GM21381 (cell line): ENCODE results near the gene TACR1.
"Not testable (repeated sequence)": the region's sequence is repeated elsewhere in the genome, so short reads cannot be mapped to it uniquely, and the experiment has no call there.

Experiments
- ATAC-seq: cut with Tn5 transposase; IDR thresholded peaks from one replicate; pipeline ENCODE4 v1.9.1; 2021; ENCODE audit warnings: mild to moderate bottlenecking, moderate library complexity; ENCODE audit not compliant: unreplicated experiment

The TACR1 gene

DNA sequence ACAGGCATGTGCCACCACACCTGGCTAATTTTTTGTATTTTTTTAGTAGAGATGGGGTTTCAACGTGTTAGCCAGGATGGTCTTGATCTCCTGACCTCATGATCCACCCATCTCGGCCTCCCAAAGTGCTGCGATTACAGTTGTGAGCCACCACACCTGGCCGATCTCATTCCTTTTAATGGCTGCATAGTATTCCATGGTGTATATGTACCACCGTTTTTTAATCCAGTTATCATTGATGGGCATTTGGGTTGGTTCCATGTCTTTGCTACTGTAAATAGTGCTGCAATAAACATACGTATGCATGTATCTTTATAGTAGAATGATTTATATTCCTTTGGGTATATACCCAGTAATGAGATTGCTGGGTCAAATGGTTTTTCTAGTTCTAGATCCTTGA is 51.4 kb downstream of the TACR1 start:
- not testable (repeated sequence) for ATAC-seq

DNA sequence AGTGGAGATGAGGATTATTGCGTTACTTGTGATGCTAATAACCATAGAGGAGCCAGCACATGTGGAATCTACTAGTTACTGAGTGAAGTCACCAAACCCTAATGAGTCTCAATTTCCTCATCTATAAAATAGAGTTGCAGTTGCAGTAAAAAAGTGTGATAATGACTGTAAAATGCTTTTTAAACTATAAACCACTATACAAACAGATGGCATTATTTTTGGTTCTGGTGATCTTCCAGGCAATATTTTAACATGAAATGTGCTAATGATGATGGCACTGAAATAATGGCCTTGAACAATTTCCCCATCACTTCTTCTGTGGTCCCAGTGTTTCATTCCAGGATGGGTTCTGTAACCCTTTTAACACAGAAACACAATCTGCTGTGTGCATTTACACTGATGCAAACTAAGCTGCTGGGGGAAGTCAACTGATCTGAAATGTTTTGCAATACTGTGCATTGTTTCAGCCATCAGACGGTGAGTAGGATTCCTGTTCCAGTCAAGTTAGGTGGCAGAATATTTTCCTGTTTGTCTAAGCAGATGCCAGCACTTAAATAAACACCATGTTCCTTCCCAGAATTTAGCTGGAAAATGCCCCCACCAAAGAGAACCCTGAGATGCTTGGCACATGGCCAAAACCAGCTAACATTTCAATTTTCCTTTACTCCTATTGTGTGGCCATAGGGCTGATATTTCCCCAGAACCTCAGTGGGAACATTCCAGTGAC is 52.6 kb downstream of the TACR1 start:
- no peak for ATAC-seq

- ATAC-seq: not testable (repeated sequence)
Observed at GRCh38 chr2:75146221-75146605, 53.1 kb downstream of the TACR1 start.

DNA sequence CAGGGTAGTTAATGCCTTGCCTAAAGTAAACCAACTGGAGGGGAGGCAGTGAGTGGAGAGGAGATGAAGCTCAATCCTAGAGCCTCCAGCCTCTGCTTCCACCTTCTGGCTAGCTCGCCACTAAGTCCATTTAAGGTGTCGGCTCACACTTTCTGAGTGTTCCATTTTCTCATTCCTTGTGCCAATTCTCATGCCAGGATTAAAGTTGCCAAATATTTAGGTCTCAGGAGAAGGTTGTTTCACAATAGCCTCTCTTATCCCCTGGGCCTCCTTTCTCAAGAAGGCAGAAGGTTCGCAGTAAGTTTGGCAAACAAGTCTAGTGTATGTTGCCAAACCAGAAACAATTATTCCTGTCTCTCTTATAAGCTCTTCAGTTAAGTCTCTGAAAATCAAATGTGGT is 57.2 kb downstream of the TACR1 start:
- no peak for ATAC-seq

GRCh38 chr2:75140288-75140687 is 59.0 kb downstream of the TACR1 start:
- ATAC-seq: no peak

DNA sequence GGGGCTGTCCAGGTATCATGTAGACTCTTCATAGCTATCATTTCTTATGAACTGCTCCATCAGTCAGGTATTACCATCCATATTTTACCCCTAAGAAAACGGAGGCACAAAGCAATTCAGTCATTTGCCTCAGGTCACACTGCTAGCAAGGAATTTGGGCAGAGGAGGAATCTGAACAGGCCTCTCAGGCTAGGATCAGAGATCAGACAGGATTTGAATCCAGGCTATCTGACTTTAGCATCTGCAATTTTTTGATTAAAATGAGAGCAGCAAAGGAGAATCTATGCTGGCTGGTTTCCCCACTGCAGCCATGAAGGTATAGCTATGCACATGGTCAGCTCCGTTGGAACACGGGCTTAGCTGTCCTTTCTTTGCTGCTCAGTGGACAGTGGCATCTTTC is 60.1 kb downstream of the TACR1 start:
- ATAC-seq: no peak

DNA sequence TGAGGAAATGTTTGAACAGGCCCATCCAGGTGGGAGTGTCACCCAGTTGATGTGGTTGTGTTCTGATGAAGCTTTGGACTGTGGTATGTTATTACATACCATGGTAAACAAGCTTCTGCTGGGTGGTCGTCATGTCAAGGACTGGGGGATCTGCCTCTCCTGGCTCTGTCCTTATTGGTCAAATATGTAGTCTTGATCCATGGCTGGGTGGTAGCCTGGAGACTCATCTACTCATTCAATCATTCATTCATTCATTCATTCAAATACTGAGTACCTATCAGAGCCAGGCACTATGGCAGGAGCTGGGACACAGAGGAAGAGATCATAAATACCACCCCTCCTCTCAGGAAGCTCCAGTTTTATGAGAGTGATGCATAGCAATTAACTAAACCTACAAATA is 60.8 kb downstream of the TACR1 start:
- ATAC-seq: no peak

DNA sequence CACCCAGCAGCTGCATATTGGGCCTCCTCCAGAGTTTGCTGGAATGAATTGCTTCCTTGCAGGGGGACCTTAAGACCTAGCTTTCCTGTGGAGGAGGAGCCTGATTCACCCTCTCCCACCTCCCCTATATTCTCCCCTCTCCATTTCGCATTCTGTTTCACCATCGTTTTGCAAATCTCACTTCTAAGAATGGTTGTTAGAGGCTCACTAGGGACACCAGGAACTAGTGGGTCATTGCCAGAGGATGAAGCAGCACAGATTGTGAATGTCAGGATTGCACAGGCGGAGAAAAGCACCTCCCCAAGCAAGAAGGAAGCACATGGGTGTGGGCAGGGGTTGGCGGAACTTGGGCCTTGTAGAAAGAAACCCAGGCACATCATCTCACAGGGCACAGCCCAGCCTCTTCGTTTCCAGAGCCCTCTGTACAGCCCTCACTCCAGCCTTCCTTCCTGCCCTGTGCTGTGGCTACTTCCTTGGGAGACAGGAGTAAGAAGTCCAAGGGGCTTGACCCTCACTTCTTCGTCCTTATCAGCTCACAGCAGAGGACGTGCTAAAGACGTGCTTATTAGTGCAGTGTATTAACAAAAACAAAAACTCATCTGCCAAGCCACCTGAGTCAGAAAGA is 63.4 kb downstream of the TACR1 start:
- no peak for ATAC-seq

- ATAC-seq: no peak
Observed at GRCh38 chr2:75134860-75135259, 64.5 kb downstream of the TACR1 start.

- no peak for ATAC-seq
Observed at GRCh38 chr2:75133621-75134570, 65.4 kb downstream of the TACR1 start.

GRCh38 chr2:75130171-75130570 is 69.1 kb downstream of the TACR1 start:
- no peak for ATAC-seq

DNA sequence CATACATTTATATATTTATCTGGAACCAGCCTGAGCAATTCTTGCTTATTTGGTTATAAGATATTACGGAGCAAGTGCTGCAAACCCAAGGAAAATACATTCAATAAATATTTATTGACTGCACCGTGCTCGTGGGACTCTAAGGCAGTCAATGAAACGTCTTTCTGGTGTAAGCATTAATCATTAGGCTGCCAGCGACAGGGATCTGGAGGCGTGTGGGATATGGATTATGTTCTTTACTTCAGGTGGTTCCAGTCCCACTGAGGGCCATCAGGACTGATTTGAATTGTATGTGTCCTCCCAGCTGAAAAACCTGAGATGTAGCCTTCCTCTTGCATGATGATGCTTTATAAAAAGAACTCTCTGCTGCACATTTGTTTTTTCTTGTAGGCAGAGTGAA is 75.4 kb downstream of the TACR1 start:
- no peak for ATAC-seq

GRCh38 chr2:75113231-75113869 is 86.0 kb downstream of the TACR1 start:
- ATAC-seq: no peak

DNA sequence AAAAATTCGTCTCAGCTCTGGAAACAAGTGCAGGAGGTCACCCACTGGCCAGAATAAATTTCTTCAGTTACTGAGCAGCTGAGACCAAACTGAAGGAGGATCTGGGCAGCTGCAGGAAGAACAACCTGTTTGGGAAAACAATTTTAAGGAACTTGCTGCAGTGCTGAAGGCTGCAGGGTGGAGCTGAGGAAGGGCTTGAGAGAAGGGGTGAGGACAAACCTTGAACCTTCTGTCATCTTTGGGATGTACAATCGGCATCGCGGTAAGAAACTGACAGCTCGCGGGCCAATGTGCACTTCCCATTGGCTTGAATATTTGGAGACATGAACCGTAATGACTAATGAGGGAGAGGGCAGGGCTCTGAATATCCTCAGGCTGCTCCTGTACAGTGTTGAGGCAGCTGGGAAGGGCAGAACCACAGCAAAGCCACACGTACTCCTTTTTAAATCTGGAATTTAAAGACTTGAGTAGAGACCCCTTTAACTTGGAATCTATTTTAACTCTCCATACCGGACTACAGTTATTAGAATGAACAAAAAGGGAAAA is 90.3 kb downstream of the TACR1 start:
- ATAC-seq: no peak

- no peak for ATAC-seq
Observed at GRCh38 chr2:75102011-75102410, 97.3 kb downstream of the TACR1 start.

GRCh38 chr2:75100801-75101151 is 98.5 kb downstream of the TACR1 start:
- no peak for ATAC-seq

DNA sequence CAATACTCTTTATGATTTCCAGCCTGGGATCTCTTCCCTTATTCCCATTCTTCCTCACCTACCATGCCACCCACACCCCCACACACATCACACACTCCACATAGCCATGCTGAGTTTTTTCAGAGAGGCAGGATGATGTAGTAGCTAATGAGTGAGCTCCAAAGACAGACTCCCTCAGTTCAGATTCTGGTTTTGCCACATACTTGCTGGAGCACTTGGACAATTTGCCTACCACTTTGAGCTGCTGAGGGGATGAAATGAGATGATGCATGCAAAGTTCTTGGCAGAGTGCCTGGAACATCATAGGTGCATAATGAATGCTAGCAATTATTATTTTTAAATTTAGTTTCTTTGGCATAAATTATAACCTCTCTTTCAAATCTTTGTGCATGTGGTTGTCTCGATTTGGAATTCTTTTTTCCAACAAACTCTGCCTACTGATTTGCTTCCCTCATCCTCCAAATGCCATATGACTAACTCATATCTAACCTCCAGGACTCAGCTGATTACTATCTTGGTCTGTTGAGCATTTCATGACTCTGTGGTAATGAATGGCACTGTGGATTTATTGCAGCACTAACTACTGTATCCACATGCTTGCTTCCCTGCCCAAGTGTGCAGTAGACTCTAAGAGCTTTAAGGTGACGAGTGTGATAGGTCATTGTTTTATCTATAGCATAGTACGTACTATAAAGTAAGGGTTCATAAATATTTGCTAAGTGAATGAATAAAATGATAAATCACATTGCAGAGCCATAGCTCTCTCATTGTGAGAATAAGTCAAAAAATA is 99.1 kb downstream of the TACR1 start:
- ATAC-seq: no peak

- no peak for ATAC-seq
Observed at GRCh38 chr2:75099521-75099922, 99.8 kb downstream of the TACR1 start.

GRCh38 chr2:75098856-75099255 is 100.5 kb downstream of the TACR1 start:
- ATAC-seq: no peak

GRCh38 chr2:75097831-75098230 is 101.5 kb downstream of the TACR1 start:
- no peak for ATAC-seq
